GM21447 (cell line): ENCODE measurements around the gene ERC2.

ENCODE experiments used
- ATAC-seq: cut with Tn5 transposase; IDR thresholded peaks from one replicate; pipeline ENCODE4 v1.9.1; 2021; ENCODE audit not compliant: unreplicated experiment

Gene ERC2

DNA sequence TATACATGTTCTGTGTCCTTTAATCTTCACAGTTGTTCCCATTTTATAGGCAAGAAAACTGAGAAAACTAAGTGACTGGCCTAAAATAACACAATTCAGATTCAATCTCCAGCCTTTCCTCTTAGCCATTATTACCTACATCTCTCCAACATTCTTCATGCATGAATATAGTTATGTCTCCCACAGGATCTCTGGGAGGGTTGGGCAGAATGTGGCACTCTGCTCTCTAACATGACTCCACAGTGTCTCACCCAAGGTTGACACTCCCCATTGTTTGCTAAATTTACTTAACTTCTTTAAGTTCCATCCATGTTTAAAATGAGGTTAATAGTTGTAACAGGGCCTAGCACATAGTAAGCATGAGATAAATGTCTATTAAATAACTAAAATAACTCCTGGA lies 276.3 kb downstream of the ERC2 start:
- ATAC-seq, result no peak

DNA sequence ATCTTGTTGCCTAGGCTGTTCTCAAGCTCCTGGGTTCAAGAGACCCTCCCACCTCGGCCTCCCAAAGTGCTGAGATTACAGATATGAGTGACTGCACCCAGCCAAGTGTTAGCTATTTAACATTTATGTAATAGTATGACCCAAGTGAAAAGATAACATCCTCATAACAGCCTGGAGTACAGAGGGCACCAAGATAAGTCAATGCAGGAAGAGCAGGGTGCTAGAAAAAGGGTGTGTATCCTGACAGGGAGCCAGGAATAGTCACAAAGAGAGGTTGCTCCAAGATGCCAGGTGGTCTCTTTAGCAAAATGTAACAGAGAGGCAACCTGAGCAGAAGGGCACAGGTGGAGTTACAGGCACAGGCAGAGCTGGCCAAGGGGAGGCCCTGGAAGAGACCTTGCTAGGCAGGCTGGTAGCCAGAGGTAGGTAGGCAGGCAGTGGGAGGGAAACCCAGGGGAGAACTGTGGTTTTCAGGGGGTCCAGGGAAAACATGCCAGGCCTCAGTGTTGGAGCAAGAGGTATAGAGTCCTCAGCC lies 277.4 kb downstream of the ERC2 start:
- no peak for ATAC-seq

DNA sequence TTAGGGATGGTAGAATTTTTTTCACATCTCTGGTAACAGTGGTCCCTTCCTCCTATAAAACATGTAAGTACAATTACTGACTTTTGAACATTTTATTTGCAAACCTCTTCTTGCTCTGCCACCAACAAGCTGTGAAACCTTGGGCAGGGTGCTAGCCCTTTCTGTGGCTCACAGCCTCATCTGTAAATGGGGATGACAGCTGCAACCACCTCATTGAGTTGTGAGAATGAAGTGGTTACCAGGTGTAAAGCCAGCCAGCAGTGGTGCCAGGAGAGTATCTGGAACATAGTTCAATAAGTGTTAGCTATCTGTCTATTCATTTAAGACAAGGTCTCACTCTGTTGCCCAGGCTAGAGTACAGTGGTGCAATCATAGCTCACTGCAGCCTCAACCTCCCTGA lies 278.1 kb downstream of the ERC2 start:
- ATAC-seq, result no peak

DNA sequence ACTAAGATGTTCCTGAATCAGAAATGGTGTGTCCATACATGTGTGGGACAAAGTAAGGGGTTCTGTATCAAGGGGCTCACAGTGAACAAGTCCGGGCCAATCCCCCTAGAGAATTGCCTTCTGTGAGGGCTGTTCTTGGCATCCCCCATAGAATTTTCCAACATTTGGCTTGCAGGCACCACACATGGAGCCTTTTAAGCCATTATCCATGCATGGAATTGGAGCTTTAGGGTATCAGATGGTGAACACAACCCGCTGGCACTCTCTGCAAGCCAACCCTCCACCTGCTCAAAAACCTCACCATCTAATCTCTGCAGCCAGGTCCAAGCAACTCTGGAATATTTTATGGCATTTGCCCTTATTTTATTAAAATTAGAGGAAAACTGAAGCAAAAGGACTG lies 278.7 kb downstream of the ERC2 start:
- ATAC-seq, result no peak

DNA sequence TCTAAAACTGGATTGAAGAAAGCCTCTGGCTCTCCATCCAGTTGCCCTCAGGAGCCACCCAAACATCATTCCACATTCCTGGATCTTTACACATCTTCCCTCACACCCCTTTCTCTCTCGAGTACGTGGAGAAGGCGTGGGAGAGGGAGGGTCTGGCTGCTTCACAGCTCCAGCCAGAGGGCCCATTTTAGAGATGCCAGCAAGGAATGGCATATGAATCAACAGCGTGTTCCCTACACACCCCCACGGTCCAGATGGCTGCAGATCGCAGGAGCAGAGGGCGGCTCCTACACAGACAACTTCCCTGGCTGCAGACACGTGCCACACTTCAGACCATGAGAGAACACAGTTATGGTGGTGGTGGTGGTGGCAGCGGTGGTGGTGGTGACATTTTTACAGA lies 280.1 kb downstream of the ERC2 start:
- no peak for ATAC-seq

DNA sequence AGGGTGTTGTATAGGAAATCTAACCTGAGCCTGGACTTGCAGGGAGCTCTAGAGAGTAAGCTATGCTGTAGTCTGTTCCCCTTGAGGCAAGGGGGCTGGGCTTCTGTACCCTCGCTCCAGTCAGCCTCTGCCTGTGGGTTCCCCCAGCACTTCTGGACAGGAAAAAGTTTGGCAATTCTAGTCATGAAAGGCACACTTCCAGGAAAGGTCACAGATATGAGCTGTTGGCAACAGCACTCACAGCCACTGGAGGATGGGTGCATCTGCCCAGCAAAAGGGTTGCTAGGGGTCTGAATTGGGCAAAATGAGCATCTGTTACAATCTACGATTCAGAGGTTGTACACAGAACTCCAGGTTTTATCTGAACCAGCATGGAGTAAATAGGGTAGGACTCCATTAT lies 281.2 kb downstream of the ERC2 start:
- no peak for ATAC-seq

DNA sequence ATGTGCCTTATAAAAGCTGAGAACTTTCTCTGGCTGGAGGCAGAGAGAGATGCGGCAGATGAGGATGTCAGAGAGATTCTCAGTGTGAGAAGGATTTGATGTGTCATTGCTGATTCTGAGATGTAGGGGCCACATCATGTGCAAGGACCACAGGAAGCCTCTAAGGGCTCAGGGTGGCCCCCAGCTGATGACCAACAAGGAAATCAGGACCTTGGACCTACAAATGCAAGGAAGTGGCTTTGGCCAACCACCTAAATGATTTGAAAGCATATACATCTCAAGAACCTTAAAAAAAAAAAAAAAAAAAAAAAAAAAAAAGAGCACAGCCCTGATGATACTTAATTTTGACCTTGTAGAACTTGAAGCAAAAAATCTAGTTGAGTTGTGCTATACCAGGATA lies 282.4 kb downstream of the ERC2 start:
- no peak for ATAC-seq

DNA sequence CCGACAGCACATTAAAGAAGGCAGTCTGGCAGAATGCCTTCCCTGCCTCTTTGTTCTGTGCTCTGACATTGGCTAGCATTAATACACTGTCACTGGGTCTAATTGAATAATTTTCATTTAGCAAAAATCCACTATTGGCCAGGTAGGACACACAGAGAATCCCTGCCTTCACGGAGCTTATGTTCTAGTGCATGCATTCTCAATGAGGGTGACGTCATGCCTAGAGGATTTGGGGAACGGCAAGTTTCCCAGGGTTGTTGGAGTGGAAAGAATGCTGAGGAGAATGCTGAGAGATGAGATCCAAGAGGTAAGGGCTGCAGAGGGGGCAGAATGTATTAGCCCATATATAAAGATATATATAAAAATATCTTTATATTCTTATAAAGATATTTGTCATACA lies 284.7 kb downstream of the ERC2 start:
- ATAC-seq, result no peak

DNA sequence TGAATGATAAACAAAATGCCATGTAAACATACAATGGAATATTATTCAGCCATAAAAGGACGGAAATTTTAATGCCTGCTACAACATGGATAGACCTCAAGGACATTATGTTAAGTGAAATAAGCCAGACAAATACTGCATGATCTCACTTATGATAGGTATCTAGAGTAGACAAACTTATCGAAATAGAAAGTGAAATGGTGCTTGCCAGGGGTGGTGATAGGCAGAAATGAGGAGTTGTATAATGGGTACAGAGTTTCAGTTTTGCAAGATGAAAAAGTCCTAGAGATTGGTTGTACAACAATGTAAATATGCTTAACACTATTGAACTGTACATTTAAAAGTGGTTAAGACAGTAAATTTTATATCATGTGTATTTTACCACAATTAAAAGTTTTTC lies 287.8 kb downstream of the ERC2 start:
- no peak for ATAC-seq

DNA sequence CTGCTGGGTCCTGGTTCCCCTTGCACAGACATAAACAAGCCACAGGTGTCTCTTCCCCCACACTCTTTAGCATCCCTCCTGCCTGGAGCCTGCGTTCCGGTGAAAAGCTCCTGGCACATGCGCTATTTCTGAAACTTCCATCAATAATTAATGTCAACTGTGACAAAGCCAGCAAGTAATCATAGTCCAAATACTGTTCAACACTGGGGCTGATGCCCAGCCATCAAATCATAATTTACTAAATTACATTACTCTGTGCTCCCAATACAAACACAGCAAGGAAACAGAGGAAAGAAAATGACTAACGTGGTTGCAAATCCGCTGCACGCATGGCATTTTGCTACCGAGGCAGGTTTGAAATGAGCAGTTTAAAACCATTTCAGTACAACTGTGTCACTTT lies 294.7 kb downstream of the ERC2 start:
- no peak for ATAC-seq

DNA sequence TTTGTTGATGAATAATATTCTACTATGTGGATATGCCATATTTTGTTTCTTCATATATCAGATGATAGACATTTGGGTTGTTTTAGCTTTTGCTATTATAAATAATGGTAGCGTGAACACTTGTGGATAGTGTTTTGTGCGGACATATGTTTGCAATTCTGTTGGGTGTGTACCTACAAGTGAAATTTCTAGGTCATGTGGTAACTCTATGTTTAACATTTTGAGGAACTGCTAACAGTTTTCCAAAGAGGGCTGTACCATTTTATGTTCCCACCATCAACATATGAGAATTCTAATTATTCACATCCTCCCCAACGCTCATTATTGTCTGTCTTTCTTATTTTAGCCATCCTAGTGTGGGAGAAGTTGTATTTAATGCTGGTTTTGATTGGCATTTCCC lies 303.8 kb downstream of the ERC2 start:
- ATAC-seq, result no peak

DNA sequence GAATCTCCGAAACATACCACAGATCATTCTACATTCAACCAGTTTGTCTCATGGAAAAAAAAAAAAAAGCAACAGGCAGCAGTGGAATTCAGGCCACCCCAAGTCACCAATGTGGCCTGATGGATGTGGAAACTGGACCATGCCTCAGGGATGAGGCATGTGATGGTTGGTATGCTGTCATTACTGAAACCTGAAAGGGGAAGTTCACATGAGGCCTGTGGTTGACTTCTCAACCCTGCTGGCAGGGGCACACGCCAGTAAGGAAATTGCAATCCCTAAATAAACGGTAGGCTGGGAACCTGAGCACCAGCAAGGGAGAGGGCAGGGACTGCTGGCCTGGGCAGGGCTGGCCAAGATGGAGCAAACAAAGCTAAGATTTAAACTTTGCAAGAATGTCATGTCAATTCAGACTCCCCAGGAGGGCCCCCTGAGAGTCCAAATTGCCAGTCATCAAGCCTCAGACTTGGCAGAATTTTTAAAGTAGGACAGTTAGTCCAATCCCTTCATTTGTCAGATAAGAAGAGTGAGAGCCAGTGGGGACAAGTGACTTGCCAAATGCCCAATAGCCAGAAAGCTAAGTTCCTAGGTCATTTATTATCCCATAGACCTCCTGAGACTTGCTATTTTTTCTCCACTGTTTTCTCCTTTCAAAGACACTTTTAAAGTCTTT lies 310.4 kb downstream of the ERC2 start:
- ATAC-seq, result peak; percentile 96

DNA sequence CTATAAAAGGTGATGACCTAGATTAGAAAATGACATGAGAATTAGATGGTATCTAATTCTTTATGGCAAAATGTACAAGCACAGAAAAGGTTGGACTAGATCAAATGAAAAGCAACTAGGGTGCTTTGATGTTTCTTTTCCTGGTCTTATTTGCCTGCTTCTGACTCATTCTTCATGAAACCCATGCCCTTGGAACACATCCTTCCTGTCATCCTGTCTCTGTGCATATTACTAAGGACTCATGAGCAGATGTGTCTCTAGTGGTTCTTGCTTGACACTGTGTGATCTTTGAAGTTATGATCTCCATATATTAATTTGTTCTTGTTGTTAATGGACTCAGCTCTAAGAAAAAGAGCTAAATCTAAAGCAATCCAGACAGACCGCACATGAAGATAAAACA lies 314.0 kb downstream of the ERC2 start:
- no peak for ATAC-seq

DNA sequence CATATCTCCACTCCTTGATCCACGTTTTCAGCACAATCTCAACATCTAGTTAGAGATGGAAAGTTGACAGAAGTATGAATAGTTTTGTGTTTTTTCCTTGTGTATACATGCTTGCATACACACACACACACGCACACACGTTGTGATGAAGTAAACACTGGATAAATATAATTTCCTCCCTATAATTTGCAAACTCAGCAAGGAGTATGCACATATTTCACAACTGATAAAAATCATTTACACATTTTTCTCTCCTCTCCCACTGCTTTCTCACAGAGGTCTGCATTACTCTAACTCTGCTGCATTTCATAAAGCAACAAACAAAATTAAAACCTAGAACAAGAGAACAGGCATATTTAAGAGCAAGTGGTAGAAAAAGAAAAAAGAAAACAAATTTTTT lies 320.9 kb downstream of the ERC2 start:
- no peak for ATAC-seq

DNA sequence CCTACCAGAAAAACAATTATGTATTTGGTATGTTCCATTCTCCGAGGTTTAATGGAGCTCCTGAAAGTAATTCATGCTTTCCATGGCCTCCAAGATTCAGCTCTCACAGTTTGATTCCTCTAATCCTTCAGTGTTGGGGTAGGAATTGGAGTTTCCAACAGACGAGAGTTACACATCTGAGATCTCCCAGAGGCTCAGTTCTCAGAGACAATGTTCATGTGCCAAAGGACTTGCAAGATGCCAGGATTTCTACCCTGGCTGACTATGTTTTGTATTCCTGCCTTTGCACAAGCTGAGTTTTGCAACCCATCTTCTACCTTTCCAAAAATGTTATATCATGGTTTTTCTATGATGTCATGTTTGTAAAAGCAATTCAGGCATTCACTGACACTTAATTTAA lies 322.9 kb downstream of the ERC2 start:
- ATAC-seq, result no peak

DNA sequence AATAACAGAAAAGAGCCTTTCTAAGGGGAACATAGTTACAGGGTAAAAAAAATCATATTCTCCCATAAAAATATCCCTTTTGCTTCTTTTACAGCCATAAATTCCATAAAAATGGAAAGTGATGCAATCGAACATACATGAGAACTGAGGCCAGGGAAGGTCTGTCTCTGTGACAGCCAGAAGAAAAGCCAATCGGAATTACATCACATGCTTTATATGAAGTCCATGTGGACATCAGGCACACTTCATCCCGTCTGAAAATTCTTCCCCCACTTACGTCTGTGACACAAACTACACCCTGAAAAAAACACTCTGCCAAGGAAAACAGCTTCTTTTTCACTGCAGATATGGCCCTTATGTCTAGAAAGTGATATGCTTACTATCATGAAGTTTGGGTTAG lies 323.5 kb downstream of the ERC2 start:
- ATAC-seq, result no peak

DNA sequence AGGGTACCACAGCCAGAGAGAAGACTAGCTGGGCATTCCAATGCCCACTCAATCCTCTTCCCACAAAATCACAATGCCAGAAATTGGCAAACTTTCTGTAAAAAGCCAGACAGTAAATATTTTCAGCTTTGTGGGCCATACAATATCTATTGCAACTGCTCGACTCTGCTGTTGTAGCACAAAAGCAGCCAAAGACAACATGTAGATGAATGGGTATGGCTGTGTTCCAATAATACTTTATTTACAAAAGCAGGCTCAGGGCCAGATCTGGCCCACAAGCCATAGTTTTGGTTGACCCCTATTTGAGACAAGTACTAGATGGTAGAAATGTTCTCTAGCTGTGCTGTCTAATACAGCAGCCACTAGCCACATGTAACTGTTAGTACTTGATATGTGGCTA lies 330.9 kb downstream of the ERC2 start:
- ATAC-seq, result no peak

DNA sequence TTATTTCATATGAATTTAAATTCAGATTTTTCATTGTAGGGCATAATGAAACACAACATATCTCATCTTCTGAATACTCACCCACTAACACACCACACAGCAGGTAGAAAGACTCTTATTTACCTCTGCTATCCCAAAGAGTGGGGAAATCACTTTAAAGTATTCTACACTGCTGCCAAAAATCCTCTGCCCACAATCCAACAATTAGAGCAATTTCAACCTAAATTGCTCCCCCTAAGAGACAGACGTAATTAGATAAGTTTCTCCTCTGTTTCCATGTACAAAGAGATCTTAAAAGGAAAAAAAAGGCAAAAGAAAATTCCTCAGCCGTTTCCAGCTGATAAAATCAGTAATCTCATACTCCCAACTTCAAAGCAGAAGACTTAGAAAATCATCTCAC lies 331.8 kb downstream of the ERC2 start:
- ATAC-seq, result no peak

DNA sequence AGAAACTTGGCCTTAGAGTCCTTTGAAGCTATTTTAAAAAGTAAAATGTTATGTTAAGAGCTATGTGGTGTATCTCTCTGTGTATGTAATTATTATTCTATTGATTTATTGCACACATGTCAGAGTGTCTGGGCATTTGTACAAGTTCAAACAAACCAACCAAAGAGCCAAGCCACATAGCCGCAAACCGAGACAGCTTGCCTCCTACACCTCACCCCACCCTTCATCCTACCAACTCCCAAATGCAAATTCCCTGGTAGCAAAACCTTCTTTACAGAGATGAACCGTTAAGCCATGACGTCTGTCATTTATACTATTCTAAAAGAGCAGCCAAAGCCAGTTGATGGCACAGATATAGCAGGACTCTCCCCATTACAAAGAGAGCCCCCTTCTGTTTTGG lies 332.3 kb downstream of the ERC2 start:
- ATAC-seq, result no peak

DNA sequence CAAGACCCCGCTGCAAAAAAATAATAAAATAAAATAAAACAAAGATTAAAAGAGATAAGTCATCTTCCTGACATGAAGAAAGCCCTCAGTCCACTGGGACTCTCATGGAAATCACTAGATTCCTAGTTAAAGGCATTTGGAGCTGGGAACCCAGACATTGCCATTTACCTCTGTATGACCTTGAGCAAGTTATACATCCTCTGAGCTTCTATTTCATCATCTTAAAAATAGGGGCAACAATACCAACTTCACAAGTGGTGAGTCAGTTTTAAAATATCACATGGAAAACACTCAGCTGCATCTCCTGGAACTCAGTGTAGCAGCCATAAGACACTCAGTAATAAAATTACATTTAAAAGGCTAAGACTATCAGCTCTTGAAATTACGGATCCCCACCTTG lies 334.8 kb downstream of the ERC2 start:
- ATAC-seq, result no peak

DNA sequence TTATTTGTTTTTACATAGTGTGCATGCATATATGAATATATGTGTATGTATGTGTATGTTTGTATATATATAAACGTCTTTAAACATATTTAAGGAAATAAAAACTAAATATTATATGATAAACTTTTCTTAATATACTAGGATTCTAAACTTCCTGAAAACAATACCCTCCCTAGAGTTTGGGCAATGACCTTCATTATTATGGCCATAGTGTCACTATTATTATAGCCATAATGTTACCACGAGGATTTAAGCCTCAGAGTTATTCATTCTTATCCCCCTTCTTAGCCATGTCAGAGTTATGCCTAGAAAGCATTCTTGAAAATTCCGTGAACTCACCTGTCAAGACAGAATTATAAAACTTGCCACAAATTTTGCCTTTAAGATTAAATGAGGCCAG lies 335.5 kb downstream of the ERC2 start:
- no peak for ATAC-seq

DNA sequence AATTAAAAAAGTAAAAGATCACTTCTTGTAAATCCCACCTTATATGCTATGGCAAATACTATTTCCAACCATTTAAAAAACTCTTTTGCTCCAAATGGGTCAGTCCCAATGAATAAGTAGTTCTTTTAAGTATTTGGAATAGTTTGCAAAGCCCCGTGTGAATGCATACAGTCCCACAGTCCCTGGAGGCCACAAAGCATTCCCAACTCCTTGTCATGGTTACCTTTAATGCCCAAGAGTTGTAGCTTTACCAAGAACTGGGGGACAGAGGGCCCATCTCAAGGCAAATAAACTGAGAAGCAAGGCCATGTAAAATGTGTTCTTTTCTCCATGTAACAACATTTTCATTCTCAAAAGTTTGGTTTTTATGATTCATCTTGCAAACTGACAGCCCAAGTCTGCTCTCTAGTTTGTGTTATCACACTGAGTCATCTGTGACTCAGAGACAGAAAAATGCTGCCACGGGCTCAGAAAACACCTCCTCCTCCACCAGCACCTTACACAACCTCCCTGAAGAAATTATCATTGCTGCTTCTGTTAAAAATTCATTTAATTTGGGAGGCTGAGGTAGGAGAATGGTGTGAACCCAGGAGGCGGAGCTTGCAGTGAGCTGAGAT lies 336.2 kb downstream of the ERC2 start:
- ATAC-seq, result no peak

DNA sequence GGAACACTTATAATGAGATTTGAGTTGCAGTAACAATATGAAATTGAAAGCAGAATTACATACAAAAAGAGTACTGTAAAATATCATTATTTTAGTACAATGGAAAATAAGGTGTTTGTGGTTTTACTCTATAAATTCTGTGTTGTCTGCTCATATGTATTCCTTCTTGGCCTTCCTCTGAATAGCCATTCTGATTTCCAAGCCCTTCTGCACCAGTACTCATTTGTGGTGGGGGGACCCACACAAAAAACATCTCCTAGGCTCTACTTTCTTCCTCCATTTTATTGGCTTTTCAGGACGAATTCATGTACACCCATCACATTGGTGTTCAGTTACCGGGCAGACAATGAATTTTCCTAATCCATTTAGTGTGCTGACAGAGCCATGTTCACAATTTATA lies 338.2 kb downstream of the ERC2 start:
- no peak for ATAC-seq
